ENCODE data around the gene SUCO. TPM values are rescaled to one million over a fixed set of nuclear protein-coding genes. Genes with fewer than 3 reads are reported as not detected.
A peak's percentile ranks its signal among the peaks of the same experiment; 100 is the strongest.

The SUCO gene
- total RNA-seq, 2 donors from 2014 or later = 39.5 to 84.9 TPM

GRCh38 chr1:172499636-172500141 is 33.3 kb upstream of the SUCO start:
- no peak overlapping the region for H3K4me3 ChIP-seq
- DNase-seq (ENCODE audit: low spot score) = peak; percentile 20
- no peaks in the 10 kb centered on the region for H3K27me3 ChIP-seq (replicated peaks; ENCODE audit: insufficient read depth)
- no peaks in the 10 kb centered on the region for H3K4me1 ChIP-seq (replicated peaks)
- TF ChIP-seq POLR2A (IDR thresholded peaks at IDR 0.05) (no peak), CTCF (IDR thresholded peaks at IDR 0.05) (no peak), POLR2AphosphoS5 (IDR thresholded peaks at IDR 0.05) (no peak)
- intact Hi-C loops (cut with DNase I) = no loop called here
- WGBS = 65% methylated on average over 3 of the region's 3 CpGs
- H3K9me3 ChIP-seq = no peaks in the 10 kb centered on the region
- H3K36me3 ChIP-seq = no peaks in the 10 kb centered on the region
- H3K27ac ChIP-seq = no peak overlapping the region

GRCh38 chr1:172500207-172500606 is 32.7 kb upstream of the SUCO start:
- TF ChIP-seq CTCF (IDR thresholded peaks at IDR 0.05) (no peak), POLR2A (IDR thresholded peaks at IDR 0.05) (no peak), POLR2AphosphoS5 (IDR thresholded peaks at IDR 0.05) (no peak)
- H3K9me3 ChIP-seq = no peaks in the 10 kb centered on the region
- no peak overlapping the region for H3K27ac ChIP-seq
- 31% methylated on average over 2 of the region's 2 CpGs for WGBS
- no peak for DNase-seq (ENCODE audit: low spot score)
- no peaks in the 10 kb centered on the region for H3K36me3 ChIP-seq
- H3K4me1 ChIP-seq (replicated peaks) = no peaks in the 10 kb centered on the region
- H3K27me3 ChIP-seq (replicated peaks; ENCODE audit: insufficient read depth) = no peaks in the 10 kb centered on the region
- no peak overlapping the region for H3K4me3 ChIP-seq
- intact Hi-C loops (cut with DNase I) = no loop called here

- no peaks in the 10 kb centered on the region for H3K27me3 ChIP-seq (replicated peaks; ENCODE audit: insufficient read depth)
- H3K9me3 ChIP-seq = no peaks in the 10 kb centered on the region
- no peak overlapping the region for H3K4me3 ChIP-seq
- no peak overlapping the region for H3K27ac ChIP-seq
- no peaks in the 10 kb centered on the region for H3K36me3 ChIP-seq
- intact Hi-C loops (cut with DNase I) = no loop called here
- no peak for DNase-seq (ENCODE audit: low spot score)
- H3K4me1 ChIP-seq (replicated peaks) = no peaks in the 10 kb centered on the region
- no peak for TF ChIP-seq POLR2A (IDR thresholded peaks at IDR 0.05)
- no peak for TF ChIP-seq POLR2AphosphoS5 (IDR thresholded peaks at IDR 0.05)
- TF ChIP-seq CTCF (IDR thresholded peaks at IDR 0.05) = no peak
Measured at GRCh38 chr1:172507741-172508140, 25.2 kb upstream of the SUCO start.

DNA sequence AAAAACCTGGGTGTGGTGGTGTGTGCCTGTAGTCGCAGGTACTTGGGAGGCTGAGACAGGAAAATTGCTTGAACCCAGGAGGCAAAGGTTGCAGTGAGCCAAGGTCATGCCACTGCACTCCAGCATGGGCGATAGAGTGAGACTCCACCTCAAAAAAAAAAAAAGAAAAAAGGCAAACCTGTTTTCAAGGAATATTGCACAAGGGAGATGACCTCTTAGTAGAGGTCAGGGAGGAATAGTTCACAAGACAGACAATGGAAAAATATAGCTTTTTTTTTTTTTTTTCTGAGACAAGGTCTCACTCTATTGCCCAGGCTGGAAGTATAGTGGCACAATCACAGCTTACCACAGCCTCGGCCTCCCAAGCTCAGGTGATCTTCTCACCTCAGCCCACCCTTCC is 22.5 kb upstream of the SUCO start:
- Histone ChIP-seq H3K9me3 (no peaks in the 10 kb centered on the region), H3K27me3 (replicated peaks; ENCODE audit: insufficient read depth) (no peaks in the 10 kb centered on the region), H3K36me3 (no peaks in the 10 kb centered on the region), H3K27ac (no peak overlapping the region), H3K4me1 (replicated peaks) (no peaks in the 10 kb centered on the region), H3K4me3 (no peak overlapping the region)
- intact Hi-C loops (cut with DNase I) = no loop called here
- 95% methylated on average over 3 of the region's 3 CpGs for WGBS
- TF ChIP-seq CTCF (IDR thresholded peaks at IDR 0.05) (no peak), POLR2A (IDR thresholded peaks at IDR 0.05) (no peak), POLR2AphosphoS5 (IDR thresholded peaks at IDR 0.05) (no peak)
- DNase-seq (ENCODE audit: low spot score) = no peak

DNA sequence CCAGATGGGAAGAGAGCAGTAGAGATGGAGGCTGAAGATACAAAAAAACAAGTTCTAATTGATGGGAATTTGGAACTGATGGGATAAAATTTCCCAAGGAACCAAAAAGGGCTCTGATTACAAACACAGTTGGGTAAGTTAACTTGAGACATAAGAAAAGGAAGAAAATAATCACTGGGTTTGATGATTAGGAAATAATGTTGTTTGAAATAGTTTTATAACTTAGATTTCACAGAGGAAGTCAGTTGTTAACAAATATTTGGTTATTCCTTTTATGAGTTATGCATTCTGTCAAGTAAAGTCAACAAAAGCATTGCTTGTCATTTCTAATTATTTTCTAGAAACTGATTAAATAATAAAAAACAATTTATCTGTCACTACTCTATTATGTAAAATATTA is 20.4 kb upstream of the SUCO start:
- Histone ChIP-seq H3K36me3 (no peaks in the 10 kb centered on the region), H3K4me1 (replicated peaks) (no peaks in the 10 kb centered on the region), H3K4me3 (no peak overlapping the region), H3K27ac (no peak overlapping the region), H3K9me3 (no peaks in the 10 kb centered on the region), H3K27me3 (replicated peaks; ENCODE audit: insufficient read depth) (no peaks in the 10 kb centered on the region)
- TF ChIP-seq POLR2AphosphoS5 (IDR thresholded peaks at IDR 0.05) = no peak
- no peak for TF ChIP-seq CTCF (IDR thresholded peaks at IDR 0.05)
- TF ChIP-seq POLR2A (IDR thresholded peaks at IDR 0.05) = no peak
- no peak for DNase-seq (ENCODE audit: low spot score)
- intact Hi-C loops (cut with DNase I) = no loop called here
